GDM1 (cell line): Measurements from ENCODE around the gene FAM174C.

Source experiments
- DNase-seq: peaks from one replicate; lab custom pipeline; 2025; lab: John Stamatoyannopoulos, UW

Gene FAM174C

GRCh38 chr19:1250437-1251260, 24.7 kb upstream of the FAM174C start:
- DNase-seq: peak; percentile 31

DNA sequence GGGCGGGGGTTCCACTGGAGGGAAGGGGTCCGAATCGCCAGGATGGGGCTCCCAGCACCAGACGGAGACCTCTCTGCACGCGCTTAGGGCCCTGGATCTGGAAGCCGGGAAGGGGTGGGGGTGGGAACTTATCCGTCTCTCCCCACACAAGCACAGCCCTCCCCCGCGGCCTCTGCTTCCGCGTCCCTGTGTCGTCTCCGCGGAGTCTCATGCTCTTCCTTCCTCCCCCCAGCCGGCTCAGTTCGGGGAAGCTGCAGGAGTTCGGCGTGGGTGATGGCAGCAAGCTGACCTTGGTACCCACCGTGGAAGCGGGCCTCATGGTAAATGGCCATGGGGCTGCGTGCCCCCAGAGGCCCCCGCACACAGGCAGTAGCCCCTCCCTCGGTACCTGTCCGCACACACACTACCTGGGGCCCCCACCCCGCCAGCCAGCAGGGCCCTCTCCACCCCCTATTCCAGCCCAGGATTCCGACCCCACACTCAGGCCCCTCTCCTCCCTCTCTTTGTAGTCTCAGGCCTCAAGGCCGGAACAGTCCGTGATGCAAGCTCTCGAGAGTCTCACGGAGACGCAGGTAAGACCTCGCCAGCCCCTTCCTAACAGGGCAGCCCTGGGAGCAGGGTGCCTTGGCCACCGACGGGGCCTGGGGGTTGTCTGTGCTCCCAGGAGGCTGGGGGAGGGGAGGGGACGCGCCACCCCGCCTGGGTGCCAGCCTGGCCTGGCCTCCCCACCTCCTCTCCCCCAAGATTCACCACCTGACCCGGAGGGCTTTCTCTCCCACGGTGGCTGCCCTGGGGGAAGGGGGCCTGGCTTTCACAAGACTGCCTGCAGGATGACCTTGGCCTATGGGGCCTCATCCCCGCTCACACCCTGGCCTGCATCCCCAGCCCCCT, 23.8 kb upstream of the FAM174C start:
- peak; percentile 77 for DNase-seq

DNA sequence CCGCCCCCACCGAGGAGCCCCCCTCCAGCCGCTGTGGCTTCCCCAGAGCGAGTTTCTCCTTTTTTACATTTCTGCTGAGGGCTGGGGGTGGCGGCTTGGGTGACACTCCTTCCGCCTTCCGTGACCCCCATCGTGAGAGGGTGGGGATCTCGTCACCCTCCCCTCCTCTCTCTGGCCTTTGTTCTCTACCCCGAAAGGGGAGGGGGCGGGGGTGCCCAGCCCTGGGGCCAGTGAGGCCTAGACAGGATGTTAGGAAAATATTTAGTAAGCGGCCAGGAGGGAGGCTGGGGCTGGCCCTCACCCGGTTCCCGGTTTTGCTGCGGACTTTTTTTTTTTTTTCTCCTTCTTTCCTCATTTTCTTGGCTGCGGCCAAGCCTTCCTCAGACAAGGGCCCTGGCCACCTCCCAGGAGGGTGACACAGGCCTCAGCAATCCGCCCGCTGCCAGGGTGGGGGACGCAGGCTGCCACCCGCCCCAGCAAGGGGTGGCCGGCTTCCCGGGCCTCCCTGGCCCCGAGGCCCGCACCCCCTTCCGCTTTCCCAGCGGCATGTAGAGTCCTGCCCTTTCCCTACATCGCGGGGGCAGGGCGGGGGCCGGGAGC, 23.0 kb upstream of the FAM174C start:
- DNase-seq: peak; percentile 80

DNA sequence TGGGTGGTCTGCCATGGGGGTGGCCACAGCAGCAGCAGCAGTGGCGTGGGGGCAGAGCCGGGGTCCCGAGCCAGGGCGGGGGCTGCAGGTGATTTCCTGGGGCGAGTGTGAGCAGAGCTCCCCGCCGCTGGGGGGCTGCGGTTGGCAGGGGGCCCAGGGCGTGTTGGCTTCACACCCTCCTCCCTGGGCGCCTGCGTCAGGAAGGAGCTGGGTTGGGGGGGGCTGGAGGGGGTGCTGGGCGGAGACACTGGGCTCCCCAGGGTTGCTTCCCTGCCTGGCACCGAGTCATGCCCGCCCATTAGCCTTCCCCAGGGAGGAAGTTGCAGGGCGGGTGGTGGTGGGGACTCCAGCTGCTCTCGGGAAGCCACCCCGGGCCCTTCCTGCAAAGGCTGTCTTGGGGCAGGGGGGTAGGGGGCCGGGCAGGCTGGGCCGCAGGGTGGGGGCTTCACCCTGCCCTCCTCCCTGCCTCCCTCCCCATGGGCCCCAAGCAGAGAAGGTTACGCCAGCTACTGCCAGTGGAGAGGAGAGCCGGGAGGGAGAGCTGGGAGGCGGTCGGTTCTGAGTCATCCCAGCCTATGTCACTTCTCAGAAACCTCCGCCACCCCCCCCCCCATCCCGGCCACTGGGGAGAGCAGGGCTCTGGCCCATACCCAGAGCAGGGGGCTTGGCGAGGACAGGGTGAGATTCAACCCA, 22.4 kb upstream of the FAM174C start:
- DNase-seq: peak; percentile 88

- no peak for DNase-seq
Observed at GRCh38 chr19:1253514-1254080, 21.7 kb upstream of the FAM174C start.

DNA sequence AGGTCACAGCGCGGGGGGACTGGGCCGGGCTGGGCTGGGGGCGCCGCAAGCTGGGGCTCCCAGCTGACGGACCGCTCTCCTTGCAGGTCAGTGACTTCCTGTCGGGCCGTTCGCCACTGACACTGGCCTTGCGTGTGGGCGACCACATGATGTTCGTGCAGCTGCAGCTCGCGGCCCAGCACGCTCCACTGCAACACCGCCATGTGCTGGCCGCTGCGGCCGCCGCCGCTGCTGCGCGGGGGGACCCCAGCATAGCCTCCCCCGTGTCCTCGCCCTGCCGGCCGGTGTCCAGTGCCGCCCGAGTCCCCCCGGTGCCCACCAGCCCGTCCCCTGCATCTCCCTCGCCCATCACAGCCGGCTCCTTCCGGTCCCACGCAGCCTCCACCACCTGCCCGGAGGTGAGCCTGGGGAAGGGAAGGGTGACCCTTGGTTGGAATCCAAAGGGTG, 21.2 kb upstream of the FAM174C start:
- no peak for DNase-seq

DNA sequence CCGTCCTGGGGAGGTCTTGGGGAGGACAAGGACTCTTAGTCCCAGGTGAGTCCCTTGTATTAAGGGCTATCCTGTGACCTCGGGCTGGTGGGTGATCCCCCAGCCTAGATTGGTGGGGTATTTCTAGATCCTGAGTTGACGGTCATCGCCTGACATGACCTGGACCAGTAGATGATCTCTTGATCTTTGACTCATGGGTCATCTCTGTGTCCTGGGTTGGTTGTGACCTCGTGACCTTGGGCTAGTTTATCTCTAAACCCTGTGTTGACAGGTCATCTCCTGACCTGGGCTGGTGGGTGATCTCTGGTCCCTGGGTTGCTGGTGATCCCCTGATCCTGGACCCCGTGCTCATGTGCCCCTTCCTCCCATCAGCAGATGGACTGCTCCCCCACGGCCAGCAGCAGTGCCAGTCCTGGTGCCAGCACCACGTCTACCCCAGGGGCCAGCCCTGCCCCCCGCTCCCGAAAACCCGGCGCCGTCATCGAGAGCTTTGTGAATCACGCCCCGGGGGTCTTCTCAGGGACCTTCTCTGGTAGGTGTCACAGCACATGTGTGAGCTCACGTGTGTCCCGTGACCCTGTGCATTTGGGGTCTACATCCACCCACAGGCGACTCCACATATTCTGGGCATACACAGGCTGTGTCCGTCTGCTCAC, 20.7 kb upstream of the FAM174C start:
- no peak for DNase-seq

GRCh38 chr19:1255186-1256161, 19.9 kb upstream of the FAM174C start:
- DNase-seq: no peak

DNA sequence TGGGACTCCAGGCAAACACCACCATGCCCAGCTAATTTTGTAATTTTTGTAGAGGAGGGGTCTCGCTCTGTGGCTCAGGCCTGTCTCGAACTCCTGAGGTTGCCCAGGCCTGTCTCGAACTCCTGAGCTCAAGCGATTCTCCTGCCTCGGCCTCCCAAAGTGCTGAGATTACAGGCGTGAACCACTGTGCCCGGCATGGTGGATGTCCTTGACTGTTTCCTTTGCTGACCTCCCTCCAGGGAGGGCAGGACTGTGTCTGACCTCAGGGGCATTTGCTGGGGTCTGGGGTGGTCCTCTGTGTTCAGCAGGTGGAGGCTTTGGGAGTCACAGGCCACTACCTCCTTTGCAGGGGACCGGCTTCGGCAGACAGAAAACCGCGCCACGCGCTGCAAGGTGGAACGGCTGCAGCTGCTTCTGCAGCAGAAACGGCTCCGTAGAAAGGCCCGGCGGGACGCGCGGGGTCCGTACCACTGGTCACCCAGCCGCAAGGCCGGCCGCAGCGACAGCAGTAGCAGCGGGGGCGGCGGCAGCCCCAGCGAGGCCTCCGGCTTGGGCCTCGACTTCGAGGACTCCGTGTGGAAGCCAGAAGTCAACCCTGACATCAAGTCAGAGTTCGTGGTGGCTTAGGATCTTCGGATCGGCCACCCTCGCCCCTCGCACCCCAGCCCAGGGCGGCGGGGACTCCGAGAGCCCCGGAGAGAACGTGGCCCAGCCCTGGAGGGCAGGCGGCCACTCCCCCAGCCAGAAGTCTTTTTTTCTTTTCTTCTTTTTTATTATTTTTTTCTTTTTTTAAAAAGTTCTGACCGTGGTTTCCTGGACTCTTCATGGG, 18.5 kb upstream of the FAM174C start:
- no peak for DNase-seq

DNA sequence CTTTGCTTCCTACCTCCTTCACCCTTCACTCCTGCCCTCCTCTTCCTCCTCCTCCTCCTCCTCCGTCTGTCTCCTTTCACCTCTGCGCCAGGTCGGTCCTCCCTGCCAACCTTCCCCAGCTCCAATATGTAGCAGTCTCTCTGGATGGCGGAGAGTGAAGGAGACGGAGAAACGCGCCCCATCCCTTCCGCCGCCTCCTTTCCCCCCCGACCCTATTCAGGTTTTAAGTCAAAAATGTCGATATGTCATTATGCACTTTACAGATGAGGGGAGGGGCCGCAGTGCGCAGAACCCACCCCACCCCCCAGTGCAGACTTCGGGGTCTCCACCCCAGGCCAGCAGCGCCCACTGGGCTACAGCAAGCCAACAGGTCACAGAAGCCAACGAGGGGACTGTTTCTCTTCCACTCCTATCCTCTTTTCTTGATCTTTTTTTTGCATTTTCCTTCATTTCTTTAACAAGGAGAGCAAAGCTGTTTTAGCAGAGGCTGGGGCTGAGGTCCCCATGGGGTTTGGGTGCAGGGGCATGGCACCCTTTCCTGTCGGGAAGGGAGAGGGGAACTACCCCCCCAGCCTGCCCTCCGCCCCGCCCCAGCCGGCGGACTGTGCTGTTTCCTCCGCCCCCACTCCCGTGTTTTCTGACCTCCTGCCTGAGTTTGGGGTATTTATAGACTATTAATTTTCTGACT, 17.7 kb upstream of the FAM174C start:
- DNase-seq: no peak

DNA sequence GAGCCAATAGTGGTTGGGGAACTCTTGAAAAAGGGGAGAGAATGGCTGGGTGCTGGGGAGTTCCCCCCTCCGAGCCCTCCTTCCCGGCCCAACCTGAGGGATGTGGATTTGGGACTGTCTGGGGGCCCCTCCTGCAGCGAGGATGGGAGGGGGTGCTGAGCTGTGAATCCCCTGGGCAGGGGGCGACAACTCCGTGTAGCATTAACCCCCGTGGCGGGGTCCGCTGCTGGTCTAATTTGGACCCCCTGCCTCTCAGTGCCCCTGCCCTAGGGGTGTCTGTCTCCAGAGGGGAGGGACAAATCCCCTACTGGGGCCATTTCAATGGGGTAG, 17.2 kb upstream of the FAM174C start:
- no peak for DNase-seq

GRCh38 chr19:1258707-1259205, 16.6 kb upstream of the FAM174C start:
- DNase-seq: no peak

- no peak for DNase-seq
Observed at GRCh38 chr19:1259206-1259875, 16.0 kb upstream of the FAM174C start.

DNA sequence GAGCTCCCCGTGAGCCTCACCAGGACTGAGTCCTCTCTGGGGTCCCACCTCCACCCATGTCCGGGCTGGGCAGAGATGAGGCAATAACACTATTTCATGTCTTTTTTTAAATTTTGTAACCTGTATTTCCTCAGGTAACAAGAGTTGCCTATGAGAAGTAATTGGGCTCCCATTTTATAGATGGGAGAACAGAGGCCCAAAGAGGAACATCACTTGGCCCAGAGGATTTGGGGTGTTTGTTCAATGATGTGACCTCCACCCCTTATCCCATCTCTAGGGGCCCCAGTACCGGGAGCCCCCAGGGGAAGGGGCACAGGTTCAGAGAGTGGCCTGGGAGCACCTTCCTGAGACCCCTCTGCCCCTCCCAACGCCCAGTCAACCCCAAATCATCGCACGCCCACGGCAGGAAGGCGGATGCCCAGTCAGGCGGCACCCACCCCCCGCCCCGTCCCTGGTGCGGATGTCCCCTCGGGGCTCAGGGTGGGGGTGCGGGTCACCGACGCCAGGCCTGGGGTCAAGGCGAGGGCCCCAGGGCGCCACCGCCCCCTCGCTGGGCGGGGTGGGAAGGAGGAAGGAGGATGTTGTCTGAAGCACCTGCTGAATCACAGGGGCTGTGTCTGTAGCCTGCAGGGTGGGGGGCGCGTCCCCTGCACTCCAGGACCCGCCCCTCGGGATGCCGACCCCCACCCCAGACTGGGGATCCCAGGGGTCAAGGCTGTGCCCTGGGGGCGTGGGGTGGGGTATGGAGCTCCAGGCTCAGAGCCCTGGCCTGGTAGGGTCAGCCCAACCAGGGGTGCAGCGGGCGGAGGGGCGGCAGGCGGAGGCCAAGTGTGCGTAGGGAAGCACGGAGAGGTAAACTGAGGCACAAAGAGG, 15.2 kb upstream of the FAM174C start:
- DNase-seq: no peak

DNA sequence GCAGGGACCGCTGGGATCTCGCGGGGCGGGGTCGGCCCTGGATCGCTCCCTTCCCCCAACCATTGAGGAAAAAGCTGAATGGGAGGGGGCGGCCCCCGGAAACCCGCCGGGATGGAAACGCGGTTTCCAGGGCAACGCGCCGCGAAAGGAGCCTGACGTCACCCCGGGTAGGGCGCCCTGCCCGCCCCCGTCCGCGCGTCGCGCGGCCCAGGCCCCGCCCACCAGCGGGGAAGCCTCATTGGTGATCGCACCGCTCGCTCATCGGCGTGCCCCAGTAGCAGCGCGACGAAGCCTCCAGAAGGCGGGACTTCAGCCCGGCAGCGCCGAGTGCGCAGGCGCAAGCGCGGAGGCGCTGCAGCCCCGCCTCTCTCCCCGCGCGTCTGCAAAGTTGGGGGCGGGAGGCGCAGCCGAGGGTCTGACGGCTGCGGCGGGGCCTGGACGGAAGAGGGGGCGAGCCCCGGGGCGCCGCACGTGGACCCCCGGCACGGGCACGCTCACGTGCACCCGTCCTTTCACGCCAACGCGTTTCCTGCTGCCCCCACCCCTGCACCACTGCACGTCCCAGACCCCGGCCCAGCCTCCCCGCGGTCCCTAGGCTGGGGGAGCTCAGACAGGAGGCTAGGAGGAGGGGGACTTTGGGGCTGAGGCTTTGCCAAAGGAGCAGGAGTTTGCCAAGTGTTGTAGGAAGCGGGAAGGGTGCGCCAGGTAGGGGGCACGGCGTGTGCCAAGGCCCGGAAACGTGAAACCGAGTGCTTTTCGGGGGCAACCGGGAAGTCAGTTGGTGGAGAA, 14.4 kb upstream of the FAM174C start:
- DNase-seq: peak; percentile 96

DNA sequence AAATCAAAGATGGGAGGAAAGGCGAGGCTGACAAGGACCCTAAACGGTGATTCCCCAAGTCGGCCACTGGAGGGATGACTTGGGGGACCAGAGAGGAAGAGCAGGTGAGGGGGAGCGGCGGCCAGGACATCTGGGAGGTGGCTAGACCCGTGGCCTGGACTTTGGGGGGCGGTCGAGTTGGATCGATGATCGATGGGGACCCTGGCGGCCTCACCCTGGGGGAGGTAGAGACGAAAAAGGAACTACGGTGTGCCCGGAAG, 13.9 kb upstream of the FAM174C start:
- no peak for DNase-seq
